Osteoblast (primary cell): ENCODE results near the gene PRIMPOL. TPM values are rescaled to one million over a fixed set of nuclear protein-coding genes. Genes with fewer than 3 reads are reported as not detected.

Experiments used
- DNase-seq: peaks from one replicate; pipeline ENCODE4 v3.0.0; 2011; ENCODE audit warnings: low spot score, mixed read lengths; ENCODE audit not compliant: insufficient read length; ENCODE audit errors: missing footprints
- H2AFZ ChIP-seq: 2 replicates; pipeline ENCODE4 v1.6.0; 2011; ENCODE audit warnings: mild to moderate bottlenecking, low read length
- H3K27ac ChIP-seq: 2 replicates; pipeline ENCODE4 v1.5.1; 2011; ENCODE audit warnings: mild to moderate bottlenecking, low read depth, low read length, moderate library complexity
- H3K27me3 ChIP-seq: 2 replicates; pipeline ENCODE4 v1.6.0; 2012; ENCODE audit warnings: mild to moderate bottlenecking, control low read depth, inconsistent platforms, low read length, moderate library complexity; ENCODE audit not compliant: insufficient read depth
- H3K36me3 ChIP-seq: 2 replicates; pipeline ENCODE4 v1.5.1; 2011; ENCODE audit warnings: mild to moderate bottlenecking, low read length, control low read depth, moderate library complexity; ENCODE audit not compliant: insufficient read depth
- H3K4me1 ChIP-seq: 2 replicates; pipeline ENCODE4 v1.5.1; 2011; ENCODE audit warnings: mild to moderate bottlenecking, low read length, control low read depth, moderate library complexity; ENCODE audit not compliant: insufficient read depth
- H3K4me2 ChIP-seq: 2 replicates; pipeline ENCODE4 v1.6.0; 2011; ENCODE audit warnings: mild to moderate bottlenecking, low read length; ENCODE audit not compliant: insufficient read depth
- H3K4me3 ChIP-seq: fragments of 200-600 bp; sonication (generic); 3 replicates; pipeline ENCODE4 v1.5.1; 2012; ENCODE audit warnings: mild to moderate bottlenecking, low read length, inconsistent platforms; ENCODE audit not compliant: insufficient read depth
- H3K79me2 ChIP-seq: 2 replicates; pipeline ENCODE4 v1.6.0; 2012; ENCODE audit warnings: mild to moderate bottlenecking, low read length, control low read depth, inconsistent platforms; ENCODE audit not compliant: insufficient read depth
- H3K9me3 ChIP-seq: 2 replicates; pipeline ENCODE4 v1.5.1; 2011; ENCODE audit warnings: low read depth, low read length, control low read depth
- H4K20me1 ChIP-seq: 2 replicates; pipeline ENCODE4 v1.6.0; 2012; ENCODE audit warnings: mild to moderate bottlenecking, low read length, control low read depth; ENCODE audit not compliant: insufficient read depth
- total RNA-seq: library from RNA; depleted of rRNA; stranded (reverse); fragments of >200 nt; gene quantifications from 2 replicates; pipeline ENCODE4 v1.2.3, GENCODE V29; 2012
- TF ChIP-seq, protein P1 (sequence below): IDR thresholded peaks from 2 replicates; pipeline ENCODE4 v1.5.1; 2011; ENCODE audit warnings: mild to moderate bottlenecking, low read depth, low read length, moderate library complexity; ENCODE audit errors: extremely low read depth

The PRIMPOL gene
- total RNA-seq, 1 donor, result 16.6 TPM

DNA sequence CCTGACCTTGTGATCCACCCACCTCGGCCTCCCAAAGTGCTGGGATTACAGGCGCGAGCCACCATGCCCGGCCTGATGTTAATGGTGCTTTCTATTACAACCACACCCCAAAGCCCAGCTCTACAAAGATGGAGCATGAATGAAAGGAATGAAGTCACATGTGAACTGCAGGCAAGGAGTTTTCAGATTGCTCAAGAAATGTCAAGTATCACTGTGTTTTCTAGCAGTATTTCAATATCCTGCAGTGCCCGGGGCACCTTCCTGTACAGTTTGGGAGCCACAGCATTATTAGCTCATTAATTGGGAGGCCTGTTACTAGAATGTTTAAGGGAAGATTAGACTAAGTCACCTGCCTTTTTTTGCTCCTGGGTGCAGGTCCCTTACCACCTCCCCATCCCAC is 40.1 kb downstream of the PRIMPOL start:
- H3K79me2 ChIP-seq, result no peaks in the 10 kb centered on the region
- H3K4me1 ChIP-seq, result peaks cover 14% of the 10 kb centered on the region
- H3K36me3 ChIP-seq, result peaks cover 6% of the 10 kb centered on the region
- no peak overlapping the region for H3K4me2 ChIP-seq
- no peak overlapping the region for H2AFZ ChIP-seq
- DNase-seq, result no peak
- H3K27ac ChIP-seq, result no peak overlapping the region
- H3K9me3 ChIP-seq, result no peaks in the 10 kb centered on the region
- TF ChIP-seq, protein P1, sequence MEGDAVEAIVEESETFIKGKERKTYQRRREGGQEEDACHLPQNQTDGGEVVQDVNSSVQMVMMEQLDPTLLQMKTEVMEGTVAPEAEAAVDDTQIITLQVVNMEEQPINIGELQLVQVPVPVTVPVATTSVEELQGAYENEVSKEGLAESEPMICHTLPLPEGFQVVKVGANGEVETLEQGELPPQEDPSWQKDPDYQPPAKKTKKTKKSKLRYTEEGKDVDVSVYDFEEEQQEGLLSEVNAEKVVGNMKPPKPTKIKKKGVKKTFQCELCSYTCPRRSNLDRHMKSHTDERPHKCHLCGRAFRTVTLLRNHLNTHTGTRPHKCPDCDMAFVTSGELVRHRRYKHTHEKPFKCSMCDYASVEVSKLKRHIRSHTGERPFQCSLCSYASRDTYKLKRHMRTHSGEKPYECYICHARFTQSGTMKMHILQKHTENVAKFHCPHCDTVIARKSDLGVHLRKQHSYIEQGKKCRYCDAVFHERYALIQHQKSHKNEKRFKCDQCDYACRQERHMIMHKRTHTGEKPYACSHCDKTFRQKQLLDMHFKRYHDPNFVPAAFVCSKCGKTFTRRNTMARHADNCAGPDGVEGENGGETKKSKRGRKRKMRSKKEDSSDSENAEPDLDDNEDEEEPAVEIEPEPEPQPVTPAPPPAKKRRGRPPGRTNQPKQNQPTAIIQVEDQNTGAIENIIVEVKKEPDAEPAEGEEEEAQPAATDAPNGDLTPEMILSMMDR, result no peak
- H3K4me3 ChIP-seq, result no peak overlapping the region
- H3K27me3 ChIP-seq, result no peaks in the 10 kb centered on the region
- H4K20me1 ChIP-seq, result no peaks in the 10 kb centered on the region

DNA sequence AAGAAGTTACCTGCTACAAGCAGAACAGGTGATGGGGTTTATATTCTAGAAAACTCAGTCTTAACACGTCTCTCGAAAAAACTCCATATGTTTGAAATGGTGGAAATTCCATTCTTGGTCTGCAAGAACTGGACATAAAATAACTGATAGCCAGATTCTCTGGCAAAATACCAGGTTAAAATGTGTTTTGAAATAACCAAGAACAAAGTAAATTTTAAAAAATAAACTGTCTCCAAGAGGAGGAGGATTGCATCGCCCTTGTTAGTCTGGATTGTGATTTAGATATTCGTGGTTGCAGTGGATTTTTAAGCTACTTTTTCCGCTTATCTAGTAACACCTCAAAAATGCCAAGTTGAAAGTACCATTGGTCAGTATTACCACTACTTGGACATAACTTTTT is 43.5 kb downstream of the PRIMPOL start:
- Histone ChIP-seq H3K79me2 (no peaks in the 10 kb centered on the region), H3K27me3 (no peaks in the 10 kb centered on the region), H3K27ac (no peak overlapping the region), H3K4me1 (peaks cover 10% of the 10 kb centered on the region), H2AFZ (no peak overlapping the region), H3K36me3 (peaks cover 18% of the 10 kb centered on the region), H4K20me1 (no peaks in the 10 kb centered on the region), H3K4me3 (no peak overlapping the region), H3K4me2 (no peak overlapping the region), H3K9me3 (no peaks in the 10 kb centered on the region)
- TF ChIP-seq, protein P1, result no peak
- DNase-seq, result no peak

DNA sequence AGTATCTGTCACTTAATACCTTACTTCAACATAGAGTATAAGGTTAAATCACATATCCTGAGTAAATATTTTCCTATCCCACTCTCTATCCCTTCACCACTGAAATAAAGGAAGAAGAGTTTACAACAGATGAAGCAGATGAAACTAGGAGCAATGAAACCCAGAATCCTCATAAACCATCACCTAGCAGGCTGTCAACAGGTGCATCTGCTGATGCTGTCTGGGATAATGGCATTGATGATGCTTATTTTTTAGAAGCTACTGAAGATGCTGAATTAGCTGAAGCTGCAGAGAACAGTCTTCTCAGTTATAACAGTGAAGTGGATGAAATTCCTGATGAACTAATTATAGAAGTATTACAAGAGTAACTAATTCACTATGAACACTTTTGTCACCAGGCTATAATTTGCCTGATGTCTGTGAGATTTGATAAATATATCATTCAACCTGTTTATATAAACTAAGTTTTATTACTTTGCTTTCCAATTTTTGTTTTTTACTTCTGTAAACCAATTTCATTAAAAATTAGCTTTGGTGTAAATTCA is 44.9 kb downstream of the PRIMPOL start:
- no peak overlapping the region for H3K27ac ChIP-seq
- H2AFZ ChIP-seq, result no peak overlapping the region
- DNase-seq, result no peak
- H3K27me3 ChIP-seq, result no peaks in the 10 kb centered on the region
- TF ChIP-seq, protein P1, result no peak
- H3K4me1 ChIP-seq, result no peaks in the 10 kb centered on the region
- H3K4me2 ChIP-seq, result no peak overlapping the region
- H3K9me3 ChIP-seq, result no peaks in the 10 kb centered on the region
- H3K36me3 ChIP-seq, result peaks cover 18% of the 10 kb centered on the region
- H4K20me1 ChIP-seq, result no peaks in the 10 kb centered on the region
- no peaks in the 10 kb centered on the region for H3K79me2 ChIP-seq
- no peak overlapping the region for H3K4me3 ChIP-seq

DNA sequence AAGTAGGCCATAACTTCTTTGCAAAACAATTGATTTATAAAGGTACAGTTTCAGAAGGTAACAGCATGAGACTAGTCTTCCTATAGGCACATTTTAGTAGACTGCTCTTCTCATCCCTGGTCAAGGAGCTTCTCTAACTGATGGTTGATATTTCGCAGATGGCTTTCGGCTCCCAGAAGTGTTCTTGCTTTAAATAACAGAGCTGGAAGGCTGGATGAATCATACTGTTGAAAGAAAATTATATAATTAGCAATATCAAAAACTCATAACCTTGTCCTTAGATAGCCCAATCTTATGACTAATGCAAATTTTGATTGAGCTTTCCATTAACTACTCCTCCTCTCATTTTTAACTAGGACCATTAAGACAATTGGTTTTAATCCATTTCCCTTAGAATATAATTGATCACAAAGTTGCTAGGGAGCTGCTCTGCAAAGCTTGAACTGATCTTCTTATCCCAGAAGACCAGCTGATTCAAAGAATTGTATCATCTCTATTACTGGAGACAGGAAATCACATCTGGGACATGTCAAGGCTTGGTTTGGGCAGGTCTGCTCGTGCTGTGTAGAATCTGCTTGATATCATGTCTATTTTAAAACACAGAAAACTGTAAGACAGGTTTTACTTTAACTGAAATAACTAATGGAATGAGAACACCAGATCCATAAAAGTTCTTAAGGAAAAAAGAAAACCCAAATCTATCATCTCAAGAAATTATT is 45.8 kb downstream of the PRIMPOL start:
- H3K27ac ChIP-seq, result no peak overlapping the region
- peaks cover 18% of the 10 kb centered on the region for H3K36me3 ChIP-seq
- DNase-seq, result no peak
- no peaks in the 10 kb centered on the region for H4K20me1 ChIP-seq
- H3K4me1 ChIP-seq, result peaks cover 4% of the 10 kb centered on the region
- H3K4me3 ChIP-seq, result no peak overlapping the region
- H2AFZ ChIP-seq, result no peak overlapping the region
- TF ChIP-seq, protein P1, result no peak
- no peak overlapping the region for H3K4me2 ChIP-seq
- no peaks in the 10 kb centered on the region for H3K9me3 ChIP-seq
- H3K27me3 ChIP-seq, result no peaks in the 10 kb centered on the region
- no peaks in the 10 kb centered on the region for H3K79me2 ChIP-seq
